Erythroblast (primary cell): ENCODE results near the gene CEL.

Experiments used
- GATA1 ChIP-seq: IDR thresholded peaks from 2 replicates; pipeline ENCODE4 v1.6.1; 2011; ENCODE audit warnings: low read depth, mild to moderate bottlenecking, control low read depth, low read length, moderate library complexity
- POLR2A ChIP-seq: IDR thresholded peaks from 2 replicates; pipeline ENCODE4 v1.6.1; 2011; ENCODE audit warnings: mild to moderate bottlenecking, low read length

GRCh38 chr9:133090752-133091385, 29.1 kb downstream of the CEL start:
- no peak for TF ChIP-seq POLR2A
- no peak for TF ChIP-seq GATA1
